Right lobe of liver (tissue), 6 donors: Measurements from ENCODE around the gene TBC1D13. TPM values are rescaled to one million over a fixed set of nuclear protein-coding genes. Genes with fewer than 3 reads are reported as not detected.

Source experiments
- ATAC-seq, 4 donors: fragments of 200-7000 bp; cut with Tn5 transposase; one replicate each; pipeline ENCODE4 v1.9.1; 2020; ENCODE audit warnings: mild to moderate bottlenecking in 4 of 4, moderate library complexity in 4 of 4
- DNase-seq, 3 donors: peaks; one replicate each; pipeline ENCODE4 v3.0.0-alpha.2; 2020
- H3K27ac ChIP-seq, 3 donors: fragments of 200-600 bp; one replicate each; pipeline ENCODE4 v1.8.0; 2022
- H3K27me3 ChIP-seq, 2 donors: fragments of 200-600 bp; one replicate each; pipeline ENCODE4 v1.8.0; 2022
- H3K36me3 ChIP-seq, 4 donors: fragments of 200-600 bp; sonication (generic) in 1 of 4; one replicate each; pipeline versions ENCODE4 v1.5.1 to v1.8.0; 2017 to 2022; ENCODE audit warnings: control low read depth in 1 of 4
- H3K4me1 ChIP-seq, 4 donors: fragments of 200-600 bp; sonication (generic) in 1 of 4; one replicate each; pipeline versions ENCODE4 v1.5.1 to v1.8.0; 2017 to 2022; ENCODE audit warnings: control low read depth in 1 of 4
- H3K4me3 ChIP-seq, 3 donors: fragments of 200-600 bp; one replicate each; pipeline ENCODE4 v1.8.0; 2022
- H3K9me3 ChIP-seq, 4 donors: fragments of 200-600 bp; sonication (generic) in 1 of 4; one replicate each; pipeline versions ENCODE4 v1.5.1 to v1.8.0; 2017 to 2022; ENCODE audit warnings: control low read depth in 1 of 4
- CTCF ChIP-seq, 4 donors: fragments of 200-600 bp in 3 of 4; fragments of 450-650 bp in 1 of 4; IDR thresholded peaks; one replicate each; pipeline versions ENCODE4 v1.5.1 to v1.8.0; 2016 to 2022; ENCODE audit warnings: antibody characterized with exemption in 4 of 4, mild to moderate bottlenecking in 2 of 4
- POLR2A ChIP-seq: fragments of 450-650 bp; IDR thresholded peaks from one replicate; pipeline ENCODE4 v1.6.1; 2017; ENCODE audit warnings: antibody characterized with exemption, mild to moderate bottlenecking
- WGBS: methylation state at CpG from one replicate; pipeline ENCODE4 v1.1.6; 2018; ENCODE audit warnings: low coverage, low lambda C conversion rate; ENCODE audit not compliant: insufficient coverage; ENCODE audit errors: missing lambda C conversion rate; 5-methylcytosine and 5-hydroxymethylcytosine counted together
- intact Hi-C, 2 donors: fragments of 100-400 bp; cut with DNase I; formaldehyde crosslinking; loops; one replicate each; pipeline versions ENCODE4 v1.11.2 to v1.14.1; 2022
- total RNA-seq, 6 experiments: library from RNA; depleted of rRNA in 2 of 6; stranded (reverse); fragments of >200 nt in 2 of 6; fragmentation: NEBNext Ultra II Directional in 3 of 6; extraction: Animal tissue kit (Norgen Biotek cat#: 25700) in 3 of 6; gene quantifications; one replicate each; pipeline versions ENCODE4 v1.1.0 to v1.2.4, GENCODE V29; 2016 to 2023
- donor health status: DM: no; HTN: yes; CAD: no.
- donor health status: DM: no; HTN: no; CAD: no.
- donor health status: DM: no; HTN: no; CAD: no.
- donor health status: DM: no; HTN: yes; CAD: no.
- donor health status: DM: no; HTN: yes; CAD: no.

TBC1D13 gene
- total RNA-seq, 6 experiments from 2014 or later = 7.3 to 16.0 (median 12.6) TPM

GRCh38 chr9:128750926-128751595 lies 36.0 kb upstream of the TBC1D13 start:
- H3K9me3 ChIP-seq = no peaks in the 10 kb centered on the region
- intact Hi-C loops = no loop called here
- no peaks in the 10 kb centered on the region for H3K4me1 ChIP-seq
- H3K36me3 ChIP-seq = peaks cover 0 to 59% (median 31%) of the 10 kb centered on the region in 4 donors
- H3K27ac ChIP-seq = no peak overlapping the region
- no peak overlapping the region for H3K4me3 ChIP-seq
- DNase-seq (no peak), ATAC-seq (peak in 2 of 4 donors; percentile 5 to 22)
- no CpG with 5 or more reads among the region's 22 CpGs for WGBS
- H3K27me3 ChIP-seq = no peaks in the 10 kb centered on the region
- no peak for TF ChIP-seq POLR2A
- TF ChIP-seq CTCF (IDR thresholded peaks at IDR 0.05) = no peak

GRCh38 chr9:128753627-128754026 lies 33.4 kb upstream of the TBC1D13 start:
- ATAC-seq (peak in 2 of 4 donors; percentile 14 to 17), DNase-seq (no peak)
- Histone ChIP-seq H3K9me3 (no peaks in the 10 kb centered on the region), H3K27me3 (no peaks in the 10 kb centered on the region), H3K4me1 (no peaks in the 10 kb centered on the region), H3K36me3 (peaks cover 0 to 44% (median 25%) of the 10 kb centered on the region in 4 donors), H3K27ac (no peak overlapping the region), H3K4me3 (no peak overlapping the region)
- TF ChIP-seq POLR2A = no peak
- no peak for TF ChIP-seq CTCF (IDR thresholded peaks at IDR 0.05)
- intact Hi-C loops = no loop called here
- WGBS = 91% methylated on average over 5 of the region's 16 CpGs

- DNase-seq = no peak
- 94% methylated on average over 3 of the region's 6 CpGs for WGBS
These were observed 29.5 kb upstream of the TBC1D13 start for GRCh38 chr9:128757602-128758001.

GRCh38 chr9:128762671-128763449 lies 24.2 kb upstream of the TBC1D13 start:
- ATAC-seq (peak; percentile 79 to 86 (median 84)), DNase-seq (peak; percentile 64 to 83 (median 78))
- TF ChIP-seq CTCF (IDR thresholded peaks at IDR 0.05) (no peak), POLR2A (peak; percentile 63)
- no peaks in the 10 kb centered on the region for H3K9me3 ChIP-seq
- 42% methylated on average over 8 of the region's 9 CpGs for WGBS
- peaks cover 0 to 60% (median 28%) of the 10 kb centered on the region in 4 donors for H3K4me1 ChIP-seq
- no peak overlapping the region for H3K4me3 ChIP-seq
- H3K27me3 ChIP-seq = no peaks in the 10 kb centered on the region
- H3K36me3 ChIP-seq = no peaks in the 10 kb centered on the region
- peak overlapping the region; percentile 84 to 97 (median 90) for H3K27ac ChIP-seq
- intact Hi-C loops = no loop called here

More at GRCh38 chr9:128757602-128758001, 29.5 kb upstream of the TBC1D13 start:
- peaks cover 0 to 18% (median 8%) of the 10 kb centered on the region in 4 donors for H3K4me1 ChIP-seq
- TF ChIP-seq CTCF (IDR thresholded peaks at IDR 0.05) = no peak
- TF ChIP-seq POLR2A = no peak
- peaks cover 0 to 22% (median 10%) of the 10 kb centered on the region in 4 donors for H3K36me3 ChIP-seq
- H3K4me3 ChIP-seq = no peak overlapping the region
- intact Hi-C loops = no loop called here
- no peaks in the 10 kb centered on the region for H3K27me3 ChIP-seq
- ATAC-seq = no peak
- no peaks in the 10 kb centered on the region for H3K9me3 ChIP-seq
- no peak overlapping the region for H3K27ac ChIP-seq
